OCI-LY1 (cell line): Measurements from ENCODE around the gene GALNT14.

Experiments used
- H2AFZ ChIP-seq: fragments of 200-600 bp; sonication (generic), shearing (Covaris generic); 2 replicates; pipeline ENCODE4 v1.6.0; 2014; ENCODE audit warnings: antibody characterized with exemption, mild to moderate bottlenecking, low read length
- H3F3A ChIP-seq: fragments of 200-600 bp; sonication (generic), shearing (Covaris generic); 2 replicates; pipeline ENCODE4 v1.6.0; 2014; ENCODE audit warnings: mild to moderate bottlenecking, antibody characterized with exemption, low read length, moderate library complexity; ENCODE audit not compliant: insufficient read depth
- H3K27ac ChIP-seq: fragments of 200-600 bp; sonication (generic); 2 replicates; pipeline ENCODE4 v1.5.1; 2014; ENCODE audit warnings: low read length, mixed run types, mild to moderate bottlenecking, low read depth; ENCODE audit not compliant: poor library complexity, severe bottlenecking
- H3K27me3 ChIP-seq: fragments of 200-600 bp; sonication (generic); 2 replicates; pipeline ENCODE4 v1.6.0; 2014; ENCODE audit warnings: antibody characterized with exemption, mild to moderate bottlenecking, low read length, moderate library complexity; ENCODE audit not compliant: insufficient read depth
- H3K36me3 ChIP-seq: fragments of 200-600 bp; sonication (generic); 2 replicates; pipeline ENCODE4 v1.6.1; 2014; ENCODE audit warnings: mild to moderate bottlenecking, antibody characterized with exemption, low read length, moderate library complexity, mixed read lengths; ENCODE audit not compliant: insufficient read depth
- H3K4me1 ChIP-seq: fragments of 200-600 bp; sonication (generic); 2 replicates; pipeline ENCODE4 v1.5.1; 2014; ENCODE audit warnings: mild to moderate bottlenecking, low read length, moderate library complexity; ENCODE audit not compliant: insufficient read depth, severe bottlenecking
- H3K4me2 ChIP-seq: fragments of 200-600 bp; sonication (generic), shearing (Covaris generic); 2 replicates; pipeline ENCODE4 v1.6.1; 2014; ENCODE audit warnings: low read length
- H3K4me3 ChIP-seq: fragments of 200-600 bp; sonication (generic); 2 replicates; pipeline ENCODE4 v1.5.1; 2014; ENCODE audit warnings: low read length, low read depth, mild to moderate bottlenecking, mixed read lengths; ENCODE audit not compliant: poor library complexity, severe bottlenecking
- H3K79me2 ChIP-seq: fragments of 200-600 bp; shearing (Covaris generic); 2 replicates; pipeline ENCODE4 v1.6.1; 2016; ENCODE audit warnings: mixed run types, low read length, mixed read lengths; ENCODE audit not compliant: insufficient read depth
- H3K9ac ChIP-seq: fragments of 200-600 bp; sonication (generic), shearing (Covaris generic); 2 replicates; pipeline ENCODE4 v1.6.1; 2014; ENCODE audit warnings: mild to moderate bottlenecking, low read length, mixed read lengths
- H3K9me2 ChIP-seq: fragments of 200-600 bp; sonication (generic), shearing (Covaris generic); 2 replicates; pipeline ENCODE4 v1.6.1; 2014; ENCODE audit warnings: low read depth, mild to moderate bottlenecking, low read length, mixed read lengths
- H3K9me3 ChIP-seq: fragments of 200-600 bp; shearing (Covaris generic); 2 replicates; pipeline ENCODE4 v1.6.1; 2014; ENCODE audit warnings: low read length, mixed read lengths
- H4K20me1 ChIP-seq: fragments of 200-600 bp; sonication (generic), shearing (Covaris generic); 2 replicates; pipeline ENCODE4 v1.6.0; 2016; ENCODE audit warnings: mild to moderate bottlenecking, low read length; ENCODE audit not compliant: insufficient read depth
- CTCF ChIP-seq: fragments of 200-600 bp; sonication (generic), shearing (Covaris generic); IDR thresholded peaks from 2 replicates; pipeline ENCODE4 v1.5.1; 2017; ENCODE audit warnings: mild to moderate bottlenecking, antibody characterized with exemption, low read length, moderate library complexity, mixed read lengths
- EZH2 ChIP-seq: fragments of 200-600 bp; sonication (generic), shearing (Covaris generic); IDR thresholded peaks from 2 replicates; pipeline ENCODE4 v1.8.0; 2017; ENCODE audit warnings: borderline replicate concordance, mixed run types, mild to moderate bottlenecking, antibody characterized with exemption, low read length, moderate library complexity, mixed read lengths

The GALNT14 gene

GRCh38 chr2:30981510-30981909 is 156.7 kb downstream of the GALNT14 start:
- 0 out of 2 replicates have a peak, but pooled peaks cover 4% of the 10 kb centered on the region for H3K27me3 ChIP-seq
- no peaks in the 10 kb centered on the region for H3F3A ChIP-seq
- TF ChIP-seq CTCF (no peak), EZH2 (no peak)
- H2AFZ ChIP-seq: no peak overlapping the region
- H3K4me2 ChIP-seq: no peak overlapping the region
- H3K79me2 ChIP-seq: no peaks in the 10 kb centered on the region
- no peaks in the 10 kb centered on the region for H3K9me3 ChIP-seq
- no peak overlapping the region for H3K4me3 ChIP-seq
- H3K9ac ChIP-seq: no peak overlapping the region
- H3K9me2 ChIP-seq: no peaks in the 10 kb centered on the region
- no peaks in the 10 kb centered on the region for H3K36me3 ChIP-seq
- no peaks in the 10 kb centered on the region for H3K4me1 ChIP-seq
- no peaks in the 10 kb centered on the region for H4K20me1 ChIP-seq
- H3K27ac ChIP-seq: no peak overlapping the region

GRCh38 chr2:30981096-30981495 is 157.1 kb downstream of the GALNT14 start:
- H3K4me2 ChIP-seq: no peak overlapping the region
- no peaks in the 10 kb centered on the region for H3K36me3 ChIP-seq
- H3K4me1 ChIP-seq: no peaks in the 10 kb centered on the region
- no peak overlapping the region for H3K27ac ChIP-seq
- H3K4me3 ChIP-seq: no peak overlapping the region
- 0 out of 2 replicates have a peak, but pooled peaks cover 4% of the 10 kb centered on the region for H3K27me3 ChIP-seq
- H3K9ac ChIP-seq: no peak overlapping the region
- H3K79me2 ChIP-seq: no peaks in the 10 kb centered on the region
- H3F3A ChIP-seq: no peaks in the 10 kb centered on the region
- no peaks in the 10 kb centered on the region for H4K20me1 ChIP-seq
- no peaks in the 10 kb centered on the region for H3K9me2 ChIP-seq
- no peak overlapping the region for H2AFZ ChIP-seq
- H3K9me3 ChIP-seq: no peaks in the 10 kb centered on the region
- TF ChIP-seq CTCF (no peak), EZH2 (no peak)

GRCh38 chr2:30979822-30980245 is 158.4 kb downstream of the GALNT14 start:
- no peaks in the 10 kb centered on the region for H3K9me2 ChIP-seq
- TF ChIP-seq EZH2 (no peak), CTCF (0 out of 2 replicates have a peak, but pooled peaks have one; percentile 7)
- H3F3A ChIP-seq: no peaks in the 10 kb centered on the region
- no peaks in the 10 kb centered on the region for H4K20me1 ChIP-seq
- H3K4me2 ChIP-seq: no peak overlapping the region
- no peak overlapping the region for H3K4me3 ChIP-seq
- H2AFZ ChIP-seq: no peak overlapping the region
- H3K79me2 ChIP-seq: no peaks in the 10 kb centered on the region
- no peak overlapping the region for H3K27ac ChIP-seq
- H3K9me3 ChIP-seq: no peaks in the 10 kb centered on the region
- no peak overlapping the region for H3K9ac ChIP-seq
- no peaks in the 10 kb centered on the region for H3K4me1 ChIP-seq
- H3K36me3 ChIP-seq: no peaks in the 10 kb centered on the region
- H3K27me3 ChIP-seq: 0 out of 2 replicates have a peak, but pooled peaks cover 4% of the 10 kb centered on the region
